GM23338 (cell line): ENCODE measurements around the gene AGR3. TPM values are rescaled to one million over a fixed set of nuclear protein-coding genes. Genes with fewer than 3 reads are reported as not detected.

ENCODE experiments used
- ATAC-seq: fragments of 200-7000 bp; cut with Tn5 transposase; 3 replicates; pipeline ENCODE4 v1.9.1; 2020
- DNase-seq: peaks from one replicate; pipeline ENCODE4 v3.0.0-alpha.2; 2015; ENCODE audit warnings: low spot score
- H2AFZ ChIP-seq: fragments of 200-600 bp; sonication (generic); 2 replicates; pipeline ENCODE4 v1.8.0; 2016; ENCODE audit warnings: antibody characterized with exemption, mild to moderate bottlenecking, moderate library complexity
- H3F3A ChIP-seq: fragments of 200-600 bp; sonication (generic); replicated peaks from 2 replicates; pipeline ENCODE4 v1.8.0; 2017; ENCODE audit warnings: antibody characterized with exemption, mixed run types, low read depth
- H3K27ac ChIP-seq: fragments of 200-600 bp; sonication (generic); 2 replicates; pipeline ENCODE4 v1.6.1; 2016; ENCODE audit warnings: low read depth
- H3K27me3 ChIP-seq: fragments of 200-600 bp; sonication (generic); 2 replicates; pipeline ENCODE4 v1.8.0; 2016; ENCODE audit warnings: mild to moderate bottlenecking, mixed run types, moderate library complexity; ENCODE audit not compliant: insufficient read depth
- H3K36me3 ChIP-seq: fragments of 200-600 bp; sonication (generic); 2 replicates; pipeline ENCODE4 v1.8.0; 2016; ENCODE audit warnings: mild to moderate bottlenecking; ENCODE audit not compliant: insufficient read depth
- H3K4me1 ChIP-seq: fragments of 200-600 bp; sonication (generic); 2 replicates; pipeline ENCODE4 v1.8.0; 2016; ENCODE audit warnings: mild to moderate bottlenecking, moderate library complexity; ENCODE audit not compliant: insufficient read depth
- H3K4me2 ChIP-seq: fragments of 200-600 bp; sonication (generic); 2 replicates; pipeline ENCODE4 v1.7.1; 2017; ENCODE audit warnings: mixed run types
- H3K4me3 ChIP-seq: fragments of 200-600 bp; sonication (generic); 2 replicates; pipeline ENCODE4 v1.6.1; 2016; ENCODE audit warnings: mixed run types
- H3K79me2 ChIP-seq: fragments of 200-600 bp; sonication (generic); replicated peaks from 2 replicates; pipeline ENCODE4 v1.8.0; 2017; ENCODE audit warnings: mild to moderate bottlenecking; ENCODE audit not compliant: insufficient read depth
- H3K9me2 ChIP-seq: fragments of 200-600 bp; sonication (generic); 2 replicates; pipeline ENCODE4 v1.8.0; 2017; ENCODE audit not compliant: insufficient read depth
- H4K20me1 ChIP-seq: fragments of 200-600 bp; sonication (generic); replicated peaks from 2 replicates; pipeline ENCODE4 v1.8.0; 2017; ENCODE audit warnings: mild to moderate bottlenecking; ENCODE audit not compliant: insufficient read depth
- H3K27ac Mint-ChIP-seq: 2 replicates; pipeline ENCODE4 v1.8.0; 2020; ENCODE audit warnings: inconsistent platforms, mild to moderate bottlenecking, moderate library complexity, mixed read lengths
- H3K27me3 Mint-ChIP-seq: 3 replicates; pipeline ENCODE4 v1.8.0; 2022; ENCODE audit warnings: low read depth, mild to moderate bottlenecking, moderate library complexity, mixed read lengths, inconsistent platforms; ENCODE audit not compliant: insufficient read depth, poor library complexity
- H3K36me3 Mint-ChIP-seq: 3 replicates; pipeline ENCODE4 v1.8.0; 2021; ENCODE audit warnings: low read depth, mild to moderate bottlenecking, inconsistent platforms, moderate library complexity, mixed read lengths
- H3K4me1 Mint-ChIP-seq: 3 replicates; pipeline ENCODE4 v1.8.0; 2020; ENCODE audit warnings: mild to moderate bottlenecking, inconsistent platforms, mixed read lengths
- H3K4me3 Mint-ChIP-seq: 3 replicates; pipeline ENCODE4 v1.8.0; 2021; ENCODE audit warnings: moderate library complexity, mild to moderate bottlenecking, inconsistent platforms, mixed read lengths
- H3K9me3 Mint-ChIP-seq: 3 replicates; pipeline ENCODE4 v1.8.0; 2020; ENCODE audit warnings: moderate library complexity, mild to moderate bottlenecking, inconsistent platforms, mixed read lengths
- CREB1 ChIP-seq: fragments of 250-450 bp; sonication (Bioruptor Pico); IDR thresholded peaks from 2 replicates; pipeline ENCODE4 v1.5.0; 2020; ENCODE audit warnings: low read depth, mild to moderate bottlenecking, moderate library complexity
- CTCF ChIP-seq, 2 experiments: fragments of 200-600 bp in 1 of 2; sonication (generic) in 1 of 2; conservative IDR thresholded peaks; 2 replicates each; pipeline versions ENCODE4 v1.5.1 to v1.6.1; 2016 to 2017; ENCODE audit warnings: antibody characterized with exemption in 2 of 2, low read depth in 2 of 2, mild to moderate bottlenecking in 2 of 2, moderate library complexity in 1 of 2
- ETS1 ChIP-seq: IDR thresholded peaks from 2 replicates; pipeline ENCODE4 v1.6.1; 2016; ENCODE audit warnings: antibody characterized with exemption
- EZH2 ChIP-seq: fragments of 200-600 bp; sonication (generic); IDR thresholded peaks from one replicate; pipeline ENCODE4 v1.8.0; 2017; ENCODE audit warnings: antibody characterized with exemption, mild to moderate bottlenecking, low read depth; ENCODE audit not compliant: unreplicated experiment
- EZH2phosphoT487 ChIP-seq: fragments of 200-600 bp; sonication (generic); IDR thresholded peaks from one replicate; pipeline ENCODE4 v1.8.1; 2018; ENCODE audit warnings: antibody characterized with exemption; ENCODE audit not compliant: unreplicated experiment
- JUNB ChIP-seq: IDR thresholded peaks from one replicate; pipeline ENCODE4 v1.6.1; 2016; ENCODE audit warnings: antibody characterized with exemption; ENCODE audit not compliant: unreplicated experiment
- NANOG ChIP-seq: IDR thresholded peaks from 2 replicates; pipeline ENCODE4 v1.6.1; 2016; ENCODE audit warnings: antibody characterized with exemption, borderline replicate concordance
- POLR2AphosphoS5 ChIP-seq: IDR thresholded peaks from 2 replicates; pipeline ENCODE4 v1.6.1; 2016; ENCODE audit warnings: antibody characterized with exemption, low read depth
- REST ChIP-seq: IDR thresholded peaks from one replicate; pipeline ENCODE4 v1.6.1; 2018; ENCODE audit warnings: antibody characterized with exemption; ENCODE audit not compliant: unreplicated experiment
- STAT1 ChIP-seq: IDR thresholded peaks from one replicate; pipeline ENCODE4 v1.6.1; 2016; ENCODE audit warnings: antibody characterized with exemption; ENCODE audit not compliant: unreplicated experiment
- ZNF114 ChIP-seq: fragments of 250-450 bp; sonication (Bioruptor Pico); IDR thresholded peaks from 2 replicates; pipeline ENCODE4 v1.5.0; 2020; ENCODE audit warnings: mild to moderate bottlenecking, moderate library complexity
- ZNF331 ChIP-seq: fragments of 250-450 bp; sonication (Bioruptor Pico); IDR thresholded peaks from 2 replicates; pipeline ENCODE4 v1.5.0; 2020; ENCODE audit warnings: low read depth, mild to moderate bottlenecking, moderate library complexity
- ZNF462 ChIP-seq: fragments of 250-450 bp; sonication (Bioruptor Pico); IDR thresholded peaks from 2 replicates; pipeline ENCODE4 v1.5.0; 2020; ENCODE audit warnings: mild to moderate bottlenecking, moderate library complexity
- polyA plus RNA-seq: library from polyadenylated mRNA; unstranded; fragments of >200 nt; fragmentation: Nextera tagmentation; extraction: Ambion mirVana; gene quantifications from 2 replicates; pipeline ENCODE4 v1.2.1, GENCODE V29; 2016
- total RNA-seq: library from RNA; depleted of rRNA; stranded (reverse); fragments of >200 nt; shearing (Covaris generic); gene quantifications from 2 replicates; pipeline ENCODE4 v1.2.3, GENCODE V29; 2014

The AGR3 gene
- total and polyA plus RNA-seq, 2 experiments from 2014 or later = not detected

GRCh38 chr7:16867328-16867727 lies 14.5 kb downstream of the AGR3 start:
- no peaks in the 10 kb centered on the region for H3K4me1 ChIP-seq
- no peak overlapping the region for H3K4me3 ChIP-seq
- TF ChIP-seq CTCF (conservative IDR thresholded peaks at IDR 0.05; ENCODE audit: low read depth in 2 of 2) (no peak), JUNB (no peak), STAT1 (no peak), ZNF462 (CRISPR knock-in tag) (no peak), ZNF331 (CRISPR knock-in tag) (no peak), EZH2 (no peak), CREB1 (CRISPR knock-in tag) (no peak), POLR2AphosphoS5 (no peak), ZNF114 (no peak), EZH2phosphoT487 (no peak), ETS1 (no peak), NANOG (no peak), REST (no peak)
- DNase-seq (no peak), ATAC-seq (no peak)
- H3K36me3 ChIP-seq = no peaks in the 10 kb centered on the region
- H3K9me2 ChIP-seq = no peaks in the 10 kb centered on the region
- H3K79me2 ChIP-seq = no peaks in the 10 kb centered on the region
- H3K4me3 Mint-ChIP-seq = no peak overlapping the region
- no peak overlapping the region for H3K27ac Mint-ChIP-seq
- H3K9me3 Mint-ChIP-seq = peaks cover 5% of the 10 kb centered on the region; the same call in 1 of the 3 replicates
- peaks cover 4% of the 10 kb centered on the region for H3K27me3 Mint-ChIP-seq
- no peaks in the 10 kb centered on the region for H3F3A ChIP-seq
- H3K27ac ChIP-seq = no peak overlapping the region
- no peak overlapping the region for H2AFZ ChIP-seq
- H3K4me2 ChIP-seq = no peak overlapping the region
- no peaks in the 10 kb centered on the region for H3K4me1 Mint-ChIP-seq
- no peaks in the 10 kb centered on the region for H3K36me3 Mint-ChIP-seq
- no peaks in the 10 kb centered on the region for H4K20me1 ChIP-seq
- H3K27me3 ChIP-seq = no peaks in the 10 kb centered on the region
